Uterus (tissue), 4 donors: ENCODE results near the gene EFEMP1. TPM values are rescaled to one million over a fixed set of nuclear protein-coding genes. Genes with fewer than 3 reads are reported as not detected.

Experiments
- DNase-seq, 2 donors: peaks; one replicate each; pipeline ENCODE4 v3.0.0-alpha.2; 2019 to 2020
- H3K27ac ChIP-seq, 2 donors: fragments of 200-600 bp; sonication (generic); 1 replicate in 1 of 2; 2 replicates in 1 of 2; pipeline ENCODE4 v1.5.1; 2016 to 2018
- H3K27me3 ChIP-seq, 2 donors: fragments of 200-600 bp; sonication (generic); one replicate each; pipeline ENCODE4 v1.5.1; 2018 to 2019; ENCODE audit warnings: control low read depth in 1 of 2
- H3K36me3 ChIP-seq, 2 donors: fragments of 200-600 bp; sonication (generic); one replicate each; pipeline ENCODE4 v1.5.1; 2019; ENCODE audit warnings: control low read depth in 1 of 2
- H3K4me1 ChIP-seq, 2 donors: fragments of 200-600 bp; sonication (generic); one replicate each; pipeline ENCODE4 v1.5.1; 2018 to 2019; ENCODE audit warnings: control low read depth in 1 of 2
- H3K4me3 ChIP-seq, 2 donors: fragments of 200-600 bp; sonication (generic); 1 replicate in 1 of 2; 2 replicates in 1 of 2; pipeline ENCODE4 v1.5.1; 2018 to 2019; ENCODE audit warnings: mild to moderate bottlenecking in 1 of 2
- H3K9me3 ChIP-seq, 2 donors: fragments of 200-600 bp; sonication (generic); one replicate each; pipeline ENCODE4 v1.5.1; 2019; ENCODE audit warnings: control low read depth in 1 of 2
- POLR2A ChIP-seq, 2 donors: fragments of 450-650 bp; IDR thresholded peaks; one replicate each; pipeline ENCODE4 v1.6.1; 2016; ENCODE audit warnings: antibody characterized with exemption in 2 of 2, mild to moderate bottlenecking in 1 of 2, moderate library complexity in 1 of 2
- intact Hi-C: fragments of 100-400 bp; cut with DNase I; formaldehyde crosslinking; loops from one replicate; pipeline ENCODE4 v1.15.1; 2023; ENCODE audit warnings: low total_unique reads
- total RNA-seq, 4 donors: library from RNA; depleted of rRNA in 3 of 4; stranded (reverse); fragments of >200 nt in 3 of 4; gene quantifications; one replicate each; pipeline versions ENCODE4 v1.1.0 to v1.2.4, GENCODE V29; 2014 to 2023
- TF ChIP-seq, protein P1 (sequence below), 4 experiments: fragments of 200-600 bp in 2 of 4; fragments of 450-650 bp in 2 of 4; sonication (generic) in 2 of 4; IDR thresholded peaks; one replicate each; pipeline ENCODE4 v1.5.1; 2016 to 2019; ENCODE audit warnings: antibody characterized with exemption in 4 of 4, mild to moderate bottlenecking in 2 of 4, moderate library complexity in 1 of 4
- donor health status: DM: yes; HTN: yes; CAD: no.

Gene EFEMP1
- total RNA-seq, 4 donors from 2014 or later, result 57.0 to 513 (median 250) TPM

DNA sequence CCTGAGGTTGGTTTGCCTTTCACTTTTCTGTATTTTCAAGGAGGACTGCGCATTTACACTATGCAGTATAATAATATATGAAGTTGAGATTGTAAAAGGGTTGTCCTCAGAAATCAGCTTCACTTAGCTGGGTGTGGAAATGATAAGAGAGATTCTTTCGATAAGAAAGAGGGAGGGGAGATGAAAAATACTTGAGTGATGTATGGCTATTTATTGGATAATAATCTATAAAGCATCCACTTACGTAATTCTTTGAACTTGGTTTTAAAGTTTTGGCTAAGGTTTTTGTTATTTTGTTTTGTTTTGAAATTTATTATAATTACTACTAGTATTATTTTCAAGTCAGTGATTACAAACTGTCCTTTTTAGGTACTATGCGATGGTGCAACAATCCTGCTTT lies 40.6 kb downstream of the EFEMP1 start:
- Histone ChIP-seq H3K4me1 (peaks cover 0 to 5% of the 10 kb centered on the region in 2 donors), H3K36me3 (no peaks in the 10 kb centered on the region), H3K27ac (peak overlapping the region in 1 of 2 donors; percentile 59), H3K27me3 (no peaks in the 10 kb centered on the region), H3K4me3 (no peak overlapping the region), H3K9me3 (no peaks in the 10 kb centered on the region)
- intact Hi-C loops, result no loop called here
- no peak for DNase-seq
- TF ChIP-seq POLR2A (IDR thresholded peaks at IDR 0.05), result no peak
- TF ChIP-seq, protein P1, sequence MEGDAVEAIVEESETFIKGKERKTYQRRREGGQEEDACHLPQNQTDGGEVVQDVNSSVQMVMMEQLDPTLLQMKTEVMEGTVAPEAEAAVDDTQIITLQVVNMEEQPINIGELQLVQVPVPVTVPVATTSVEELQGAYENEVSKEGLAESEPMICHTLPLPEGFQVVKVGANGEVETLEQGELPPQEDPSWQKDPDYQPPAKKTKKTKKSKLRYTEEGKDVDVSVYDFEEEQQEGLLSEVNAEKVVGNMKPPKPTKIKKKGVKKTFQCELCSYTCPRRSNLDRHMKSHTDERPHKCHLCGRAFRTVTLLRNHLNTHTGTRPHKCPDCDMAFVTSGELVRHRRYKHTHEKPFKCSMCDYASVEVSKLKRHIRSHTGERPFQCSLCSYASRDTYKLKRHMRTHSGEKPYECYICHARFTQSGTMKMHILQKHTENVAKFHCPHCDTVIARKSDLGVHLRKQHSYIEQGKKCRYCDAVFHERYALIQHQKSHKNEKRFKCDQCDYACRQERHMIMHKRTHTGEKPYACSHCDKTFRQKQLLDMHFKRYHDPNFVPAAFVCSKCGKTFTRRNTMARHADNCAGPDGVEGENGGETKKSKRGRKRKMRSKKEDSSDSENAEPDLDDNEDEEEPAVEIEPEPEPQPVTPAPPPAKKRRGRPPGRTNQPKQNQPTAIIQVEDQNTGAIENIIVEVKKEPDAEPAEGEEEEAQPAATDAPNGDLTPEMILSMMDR (IDR thresholded peaks at IDR 0.05), result no peak

DNA sequence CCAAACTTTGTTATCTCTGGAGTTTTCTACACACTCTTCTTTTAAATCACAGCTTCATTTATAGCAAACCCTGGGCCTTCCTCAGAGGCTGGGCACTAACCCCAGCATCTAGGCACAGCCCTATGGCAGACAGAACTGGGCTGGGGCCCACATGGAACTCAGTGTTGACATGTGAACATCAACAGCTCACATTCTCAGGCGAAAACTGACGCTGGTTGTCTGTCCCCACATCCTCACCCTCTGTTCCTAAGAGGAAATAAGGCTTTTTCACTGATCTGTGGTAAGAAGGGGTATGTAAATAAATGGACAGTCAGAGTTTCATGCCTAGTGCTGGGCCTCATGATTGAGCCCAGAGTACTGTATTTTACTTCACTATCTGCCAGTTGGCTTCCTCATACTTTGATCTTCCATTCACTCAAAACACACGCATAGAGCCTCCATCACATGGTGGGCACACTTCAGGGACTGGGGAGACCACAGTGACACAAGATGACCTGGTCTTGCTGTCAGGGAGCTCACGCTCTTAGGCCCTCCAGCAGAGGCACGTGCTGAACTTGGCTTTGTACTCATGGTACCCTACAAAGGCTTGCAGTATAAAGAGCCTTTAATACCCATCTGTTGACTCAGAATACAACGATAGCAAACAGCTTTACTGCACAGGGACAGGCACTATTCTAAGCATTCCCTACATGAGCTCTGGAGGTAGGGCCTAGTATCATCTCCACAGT lies 43.0 kb downstream of the EFEMP1 start:
- Histone ChIP-seq H3K36me3 (no peaks in the 10 kb centered on the region), H3K9me3 (no peaks in the 10 kb centered on the region), H3K27ac (peak overlapping the region in 1 of 2 donors; percentile 1), H3K27me3 (no peaks in the 10 kb centered on the region), H3K4me1 (no peaks in the 10 kb centered on the region), H3K4me3 (no peak overlapping the region)
- intact Hi-C loops, result no loop called here
- no peak for DNase-seq
- TF ChIP-seq, protein P1 (IDR thresholded peaks at IDR 0.05), result no peak

DNA sequence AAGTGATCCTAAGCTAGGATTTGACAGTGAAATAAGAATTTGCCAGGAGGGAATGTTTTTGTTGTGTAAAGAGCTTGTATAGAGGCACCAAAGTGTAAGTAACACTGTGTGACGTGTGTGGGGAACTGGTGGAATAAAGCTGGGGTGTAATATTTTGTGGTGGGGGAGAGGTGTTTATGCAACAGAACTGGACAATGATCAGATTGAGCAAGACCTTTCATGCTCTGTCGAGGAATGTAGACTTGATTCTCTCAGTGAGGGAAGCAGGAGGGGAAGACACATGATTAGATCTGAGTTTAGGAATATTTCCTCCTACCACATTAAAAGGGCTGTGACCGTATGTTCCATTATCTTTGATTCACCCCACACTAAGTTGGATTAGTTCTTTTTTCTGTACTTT lies 43.6 kb downstream of the EFEMP1 start:
- Histone ChIP-seq H3K27ac (peak overlapping the region in 1 of 2 donors; percentile 1), H3K4me3 (no peak overlapping the region), H3K36me3 (no peaks in the 10 kb centered on the region), H3K9me3 (no peaks in the 10 kb centered on the region), H3K4me1 (no peaks in the 10 kb centered on the region), H3K27me3 (no peaks in the 10 kb centered on the region)
- no peak for DNase-seq
- TF ChIP-seq POLR2A (IDR thresholded peaks at IDR 0.05), result no peak
- TF ChIP-seq, protein P1 (IDR thresholded peaks at IDR 0.05), result no peak
- intact Hi-C loops, result no loop called here

DNA sequence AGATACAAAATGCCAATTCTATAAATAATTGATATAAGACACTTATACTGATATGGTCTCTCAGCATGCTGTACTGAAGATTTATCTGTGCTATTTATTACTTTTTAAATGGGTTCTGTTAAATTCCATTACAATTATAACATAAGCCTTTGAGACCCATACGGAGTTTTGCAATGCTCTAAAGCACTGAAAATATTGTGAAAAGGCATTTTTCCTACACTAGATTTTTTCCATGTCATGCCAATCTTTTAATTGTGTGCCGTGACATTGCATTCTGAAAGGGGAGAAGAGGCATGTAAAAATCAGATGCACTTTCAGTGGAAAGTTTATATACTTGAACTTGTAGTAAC lies 46.5 kb downstream of the EFEMP1 start:
- Histone ChIP-seq H3K27ac (no peak overlapping the region), H3K27me3 (no peaks in the 10 kb centered on the region), H3K9me3 (no peaks in the 10 kb centered on the region), H3K4me3 (no peak overlapping the region), H3K36me3 (no peaks in the 10 kb centered on the region), H3K4me1 (no peaks in the 10 kb centered on the region)
- intact Hi-C loops, result no loop called here
- no peak for DNase-seq
- TF ChIP-seq POLR2A (IDR thresholded peaks at IDR 0.05), result no peak
- TF ChIP-seq, protein P1 (IDR thresholded peaks at IDR 0.05), result no peak

DNA sequence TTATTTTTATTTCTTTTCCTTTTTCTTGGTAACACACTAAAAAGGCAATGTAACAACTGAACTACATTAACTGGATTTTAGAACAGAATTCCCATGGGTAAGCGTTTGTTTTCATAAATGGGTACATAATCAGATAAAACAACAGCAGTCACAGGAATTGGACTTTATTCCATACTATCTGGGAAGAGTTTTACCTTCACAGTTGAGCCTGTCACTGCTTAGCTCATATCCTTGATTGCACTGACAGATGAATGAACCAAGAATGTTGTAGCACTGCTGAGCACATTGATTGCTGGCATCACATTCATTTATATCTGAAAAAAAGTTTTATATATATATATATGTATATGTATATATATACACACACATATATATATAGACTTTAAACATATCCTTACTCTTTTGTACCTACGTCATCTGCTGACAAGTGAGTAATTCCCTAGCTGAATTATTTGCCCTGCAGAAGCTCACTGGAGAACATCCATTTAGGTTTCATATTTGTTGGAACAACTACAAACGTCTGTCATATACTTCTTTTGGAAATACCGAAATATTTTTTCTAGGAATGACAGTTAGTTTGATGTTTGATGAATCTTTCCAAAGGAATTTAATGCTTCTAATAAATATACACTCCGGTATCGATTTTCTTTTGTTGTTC lies 47.0 kb downstream of the EFEMP1 start:
- Histone ChIP-seq H3K36me3 (no peaks in the 10 kb centered on the region), H3K4me3 (no peak overlapping the region), H3K4me1 (no peaks in the 10 kb centered on the region), H3K27me3 (no peaks in the 10 kb centered on the region), H3K9me3 (no peaks in the 10 kb centered on the region), H3K27ac (no peak overlapping the region)
- TF ChIP-seq, protein P1 (IDR thresholded peaks at IDR 0.05), result no peak
- no peak for TF ChIP-seq POLR2A (IDR thresholded peaks at IDR 0.05)
- no peak for DNase-seq
- intact Hi-C loops, result no loop called here
